GM12864 (cell line): ENCODE measurements around the gene ITSN2.

Experiments used
- DNase-seq: peaks from one replicate; pipeline ENCODE4 v3.0.0-alpha.2; 2011; ENCODE audit warnings: low read depth
- H3K4me3 ChIP-seq: 2 replicates; pipeline ENCODE4 v1.5.1; 2011; ENCODE audit warnings: mild to moderate bottlenecking, low read depth, low read length, control low read depth
- TF ChIP-seq, protein P1 (sequence below): IDR thresholded peaks from 2 replicates; pipeline ENCODE4 v1.5.1; 2011; ENCODE audit warnings: low read depth, mild to moderate bottlenecking, moderate library complexity, low read length, control low read depth, inconsistent platforms; ENCODE audit errors: missing control alignments

The ITSN2 gene

DNA sequence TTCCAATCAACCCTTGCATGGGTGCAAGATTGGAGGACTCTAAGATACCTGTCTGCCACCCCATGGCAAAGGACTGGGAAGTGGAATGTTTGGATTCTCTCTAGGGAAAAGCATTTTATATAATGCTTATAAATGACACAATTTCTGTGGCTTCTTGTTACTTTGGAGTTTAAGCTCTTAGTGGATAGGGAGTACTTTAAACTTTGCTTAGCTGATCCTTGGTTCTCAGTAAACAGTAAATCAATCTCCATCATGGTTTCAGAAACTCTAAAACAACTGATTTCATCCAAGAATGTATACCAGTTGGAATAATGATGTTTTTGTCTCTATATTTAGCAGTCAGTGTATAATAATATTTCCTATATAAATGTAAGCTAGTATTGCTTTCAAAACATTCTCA, 199.6 kb downstream of the ITSN2 start:
- no peak overlapping the region for H3K4me3 ChIP-seq
- DNase-seq, result no peak
- TF ChIP-seq, protein P1, sequence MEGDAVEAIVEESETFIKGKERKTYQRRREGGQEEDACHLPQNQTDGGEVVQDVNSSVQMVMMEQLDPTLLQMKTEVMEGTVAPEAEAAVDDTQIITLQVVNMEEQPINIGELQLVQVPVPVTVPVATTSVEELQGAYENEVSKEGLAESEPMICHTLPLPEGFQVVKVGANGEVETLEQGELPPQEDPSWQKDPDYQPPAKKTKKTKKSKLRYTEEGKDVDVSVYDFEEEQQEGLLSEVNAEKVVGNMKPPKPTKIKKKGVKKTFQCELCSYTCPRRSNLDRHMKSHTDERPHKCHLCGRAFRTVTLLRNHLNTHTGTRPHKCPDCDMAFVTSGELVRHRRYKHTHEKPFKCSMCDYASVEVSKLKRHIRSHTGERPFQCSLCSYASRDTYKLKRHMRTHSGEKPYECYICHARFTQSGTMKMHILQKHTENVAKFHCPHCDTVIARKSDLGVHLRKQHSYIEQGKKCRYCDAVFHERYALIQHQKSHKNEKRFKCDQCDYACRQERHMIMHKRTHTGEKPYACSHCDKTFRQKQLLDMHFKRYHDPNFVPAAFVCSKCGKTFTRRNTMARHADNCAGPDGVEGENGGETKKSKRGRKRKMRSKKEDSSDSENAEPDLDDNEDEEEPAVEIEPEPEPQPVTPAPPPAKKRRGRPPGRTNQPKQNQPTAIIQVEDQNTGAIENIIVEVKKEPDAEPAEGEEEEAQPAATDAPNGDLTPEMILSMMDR, result no peak

- no peak overlapping the region for H3K4me3 ChIP-seq
- no peak for DNase-seq
- TF ChIP-seq, protein P1, result no peak
Measured at GRCh38 chr2:24159708-24160107, 200.6 kb downstream of the ITSN2 start.

- H3K4me3 ChIP-seq, result no peak overlapping the region
- no peak for DNase-seq
- TF ChIP-seq, protein P1, result no peak
Measured at GRCh38 chr2:24158131-24158530, 202.2 kb downstream of the ITSN2 start.

GRCh38 chr2:24153478-24153877, 206.9 kb downstream of the ITSN2 start:
- TF ChIP-seq, protein P1, result no peak
- no peak for DNase-seq
- no peak overlapping the region for H3K4me3 ChIP-seq
